CD14-positive monocyte (primary cell): ENCODE data around the gene USP46. TPM values are rescaled to one million over a fixed set of nuclear protein-coding genes. Genes with fewer than 3 reads are reported as not detected.

Experiments
- DNase-seq, 3 donors: peaks; one replicate each; pipeline ENCODE4 v3.0.0-alpha.2; 2011 to 2022
- H2AFZ ChIP-seq: 2 replicates; pipeline ENCODE4 v1.6.0; 2012; ENCODE audit warnings: mild to moderate bottlenecking, low read depth, low read length, inconsistent platforms; ENCODE audit not compliant: insufficient read depth, poor library complexity, severe bottlenecking
- H3K27ac ChIP-seq, 2 donors: 1 replicate in 1 of 2; 2 replicates in 1 of 2; pipeline ENCODE4 v1.5.1; 2012 to 2013; ENCODE audit warnings: low read length in 2 of 2, control low read depth in 1 of 2, inconsistent platforms in 1 of 2, low read depth in 1 of 2, mild to moderate bottlenecking in 1 of 2
- H3K27me3 ChIP-seq, 2 donors: one replicate each; pipeline versions ENCODE4 v1.6.0 to v1.6.1; 2011 to 2013; ENCODE audit warnings: low read length in 2 of 2; ENCODE audit not compliant: control insufficient read depth in 2 of 2, insufficient read depth in 2 of 2
- H3K36me3 ChIP-seq, 2 donors: replicated peaks in 1 of 2; 1 replicate in 1 of 2; 2 replicates in 1 of 2; pipeline versions ENCODE4 v1.5.1 to v1.6.1; 2012 to 2013; ENCODE audit warnings: low read length in 2 of 2, control low read depth in 1 of 2, inconsistent platforms in 1 of 2, mild to moderate bottlenecking in 1 of 2; ENCODE audit not compliant: insufficient read depth in 2 of 2, control insufficient read depth in 1 of 2
- H3K4me1 ChIP-seq, 2 donors: 1 replicate in 1 of 2; 2 replicates in 1 of 2; pipeline versions ENCODE4 v1.5.1 to v1.6.1; 2012 to 2013; ENCODE audit warnings: low read length in 2 of 2, control low read depth in 1 of 2, inconsistent platforms in 1 of 2, mild to moderate bottlenecking in 1 of 2, moderate library complexity in 1 of 2; ENCODE audit not compliant: insufficient read depth in 2 of 2, control insufficient read depth in 1 of 2
- H3K4me2 ChIP-seq: replicated peaks from 2 replicates; pipeline ENCODE3; 2012; ENCODE audit warnings: low read length, moderate library complexity, mild to moderate bottlenecking; ENCODE audit not compliant: poor library complexity, severe bottlenecking; ENCODE audit errors: extremely low read depth
- H3K4me3 ChIP-seq, 3 experiments: fragments of 200-600 bp in 1 of 3; sonication (generic) in 1 of 3; replicated peaks in 1 of 3; 1 replicate in 2 of 3; 2 replicates in 1 of 3; pipeline ENCODE4 v1.5.1; 2011 to 2013; ENCODE audit warnings: low read length in 3 of 3, mild to moderate bottlenecking in 3 of 3, control low read depth in 2 of 3, low read depth in 2 of 3, inconsistent platforms in 1 of 3, moderate library complexity in 1 of 3
- H3K79me2 ChIP-seq: 2 replicates; pipeline ENCODE4 v1.6.0; 2012; ENCODE audit warnings: mild to moderate bottlenecking, control low read depth, inconsistent platforms, low read length, moderate library complexity; ENCODE audit not compliant: insufficient read depth
- H3K9ac ChIP-seq: 2 replicates; pipeline ENCODE4 v1.6.0; 2017; ENCODE audit warnings: low read length, mild to moderate bottlenecking; ENCODE audit not compliant: insufficient read depth, poor library complexity, severe bottlenecking
- H3K9me3 ChIP-seq, 2 donors: replicated peaks in 1 of 2; 1 replicate in 1 of 2; 2 replicates in 1 of 2; pipeline versions ENCODE4 v1.5.1 to v1.6.1; 2012 to 2013; ENCODE audit warnings: low read length in 2 of 2, control low read depth in 1 of 2; ENCODE audit not compliant: control insufficient read depth in 1 of 2, insufficient read depth in 1 of 2
- H4K20me1 ChIP-seq: 2 replicates; pipeline ENCODE4 v1.6.0; 2012; ENCODE audit warnings: mild to moderate bottlenecking, low read length, control low read depth, moderate library complexity; ENCODE audit not compliant: insufficient read depth
- H3K27ac Mint-ChIP-seq, 7 donors: one replicate each; pipeline ENCODE4 v1.8.0; 2020; ENCODE audit warnings: mild to moderate bottlenecking in 7 of 7, mixed read lengths in 7 of 7, moderate library complexity in 6 of 7, inconsistent platforms in 2 of 7
- H3K27me3 Mint-ChIP-seq, 3 donors: one replicate each; pipeline ENCODE4 v1.8.0; 2021 to 2022; ENCODE audit warnings: low read depth in 3 of 3, mild to moderate bottlenecking in 3 of 3, mixed read lengths in 3 of 3, moderate library complexity in 3 of 3, inconsistent platforms in 1 of 3
- H3K36me3 Mint-ChIP-seq, 2 donors: one replicate each; pipeline ENCODE4 v1.8.0; 2020; ENCODE audit warnings: mixed read lengths in 2 of 2, inconsistent platforms in 1 of 2, mild to moderate bottlenecking in 1 of 2
- H3K4me1 Mint-ChIP-seq: one replicate; pipeline ENCODE4 v1.8.0; 2020; ENCODE audit warnings: mild to moderate bottlenecking, mixed read lengths
- H3K4me3 Mint-ChIP-seq, 2 donors: one replicate each; pipeline ENCODE4 v1.8.0; 2020; ENCODE audit warnings: mild to moderate bottlenecking in 2 of 2, mixed read lengths in 2 of 2, moderate library complexity in 1 of 2
- H3K9me3 Mint-ChIP-seq, 7 donors: one replicate each; pipeline ENCODE4 v1.8.0; 2020 to 2022; ENCODE audit warnings: mixed read lengths in 7 of 7, mild to moderate bottlenecking in 6 of 7, moderate library complexity in 6 of 7, inconsistent platforms in 2 of 7
- CTCF ChIP-seq: fragments of 200-600 bp; IDR thresholded peaks from one replicate; pipeline ENCODE4 v1.8.0; 2022; ENCODE audit warnings: antibody characterized with exemption, mild to moderate bottlenecking
- WGBS: methylation state at CpG from one replicate; pipeline ENCODE4 v1.1.5; 2013; ENCODE audit warnings: missing lambda C conversion rate; ENCODE audit not compliant: insufficient coverage; 5-methylcytosine and 5-hydroxymethylcytosine counted together
- intact Hi-C, 2 donors: fragments of 100-400 bp; cut with micrococcal nuclease; formaldehyde crosslinking; loops; one replicate each; pipeline versions ENCODE4 v1.15.0 to v1.15.1; 2023
- polyA plus RNA-seq, 3 donors: library from polyadenylated mRNA; depleted of rRNA in 1 of 3; unstranded in 2 of 3; stranded (reverse) in 1 of 3; fragments of 300-500 nt in 2 of 3; fragments of >200 nt in 1 of 3; fragmentation: Illumina TruSeq in 2 of 3; gene quantifications; 1 replicate in 2 of 3; 2 replicates in 1 of 3; pipeline ENCODE4 v1.2.3, GENCODE V29; 2012 to 2021

USP46 gene
- polyA plus RNA-seq, 3 donors: 2.3 to 3.9 (median 2.7) TPM

DNA sequence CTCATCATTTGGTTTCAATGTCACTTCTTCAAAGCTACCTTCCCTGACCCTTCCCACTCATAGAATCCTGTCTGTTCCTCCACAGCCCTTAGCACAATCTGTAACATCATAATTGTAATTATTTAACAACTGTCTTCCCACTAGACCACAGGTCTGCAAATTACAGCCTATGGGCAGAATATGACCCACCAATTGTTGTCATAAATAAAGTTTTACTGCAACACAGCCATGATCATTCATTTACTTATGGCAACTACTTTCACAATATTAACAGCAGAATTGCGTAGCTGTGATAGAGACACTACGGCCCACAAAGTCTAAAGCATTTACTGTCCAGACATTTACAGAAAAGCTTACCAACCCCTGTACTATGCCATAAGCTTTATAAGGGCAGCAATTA is 15.9 kb downstream of the USP46 start:
- H3K4me1 Mint-ChIP-seq: peaks cover 6% of the 10 kb centered on the region
- intact Hi-C loops: no loop called here
- H2AFZ ChIP-seq: no peak overlapping the region
- no peaks in the 10 kb centered on the region for H3K36me3 Mint-ChIP-seq
- WGBS: 100% methylated on average over 1 of the region's 2 CpGs
- no peaks in the 10 kb centered on the region for H3K9me3 ChIP-seq
- H3K4me1 ChIP-seq: peaks cover 0 to 2% of the 10 kb centered on the region in 2 donors
- H3K27me3 ChIP-seq: no peaks in the 10 kb centered on the region
- no peaks in the 10 kb centered on the region for H3K36me3 ChIP-seq
- H3K9me3 Mint-ChIP-seq: peaks cover 0 to 6% (median 0%) of the 10 kb centered on the region in 7 donors
- DNase-seq: no peak
- H3K4me2 ChIP-seq: no peak overlapping the region
- H3K4me3 Mint-ChIP-seq: no peak overlapping the region
- peaks cover 8% of the 10 kb centered on the region for H4K20me1 ChIP-seq
- H3K27ac Mint-ChIP-seq: no peak overlapping the region
- H3K27ac ChIP-seq: no peak overlapping the region
- no peak for TF ChIP-seq CTCF
- no peaks in the 10 kb centered on the region for H3K79me2 ChIP-seq
- no peak overlapping the region for H3K9ac ChIP-seq
- no peak overlapping the region for H3K4me3 ChIP-seq
- no peaks in the 10 kb centered on the region for H3K27me3 Mint-ChIP-seq

- H3K36me3 Mint-ChIP-seq: no peaks in the 10 kb centered on the region
- no peak overlapping the region for H3K27ac Mint-ChIP-seq
- no peak for TF ChIP-seq CTCF
- Histone ChIP-seq H3K9ac (no peak overlapping the region), H3K4me3 (no peak overlapping the region), H3K4me2 (no peak overlapping the region), H3K27me3 (no peaks in the 10 kb centered on the region), H3K36me3 (no peaks in the 10 kb centered on the region), H3K79me2 (no peaks in the 10 kb centered on the region), H3K9me3 (no peaks in the 10 kb centered on the region), H3K27ac (no peak overlapping the region), H2AFZ (no peak overlapping the region), H3K4me1 (peaks cover 0 to 2% of the 10 kb centered on the region in 2 donors), H4K20me1 (peaks cover 8% of the 10 kb centered on the region)
- no peaks in the 10 kb centered on the region for H3K27me3 Mint-ChIP-seq
- H3K4me1 Mint-ChIP-seq: peaks cover 6% of the 10 kb centered on the region
- intact Hi-C loops: no loop called here
- DNase-seq: no peak
- peaks cover 0 to 4% (median 0%) of the 10 kb centered on the region in 7 donors for H3K9me3 Mint-ChIP-seq
- H3K4me3 Mint-ChIP-seq: no peak overlapping the region
- WGBS: no CpG with 5 or more reads among the region's 3 CpGs
Measured at GRCh38 chr4:52641854-52642563, 17.1 kb downstream of the USP46 start.
